GM12891 (cell line): ENCODE results near the gene LIPT2.
A peak's percentile ranks its signal among the peaks of the same experiment; 100 is the strongest.

ENCODE experiments used
- DNase-seq: peaks from one replicate; pipeline ENCODE4 v3.0.0; 2011; ENCODE audit warnings: low spot score; ENCODE audit not compliant: insufficient read length
- FAIRE-seq: peaks from 2 replicates; lab custom pipeline; 2011; peaks lifted over from hg19 to GRCh38; lab: Jason Lieb, UNC
- PAX5 ChIP-seq: IDR thresholded peaks from 2 replicates; pipeline ENCODE4 v1.6.1; 2011; ENCODE audit warnings: low read length, moderate library complexity, mild to moderate bottlenecking; ENCODE audit not compliant: insufficient read depth, severe bottlenecking
- POLR2A ChIP-seq: IDR thresholded peaks from 2 replicates; pipeline ENCODE4 v1.6.1; 2011; ENCODE audit warnings: low read depth, low read length, control low read depth
- POLR2AphosphoS5 ChIP-seq: IDR thresholded peaks from 2 replicates; pipeline ENCODE4 v1.6.1; 2011; ENCODE audit warnings: low read depth, low read length, control low read depth
- POU2F2 ChIP-seq: IDR thresholded peaks from 2 replicates; pipeline ENCODE4 v1.6.1; 2011; ENCODE audit warnings: low read depth, mild to moderate bottlenecking, control low read depth, low read length, moderate library complexity
- SPI1 ChIP-seq: IDR thresholded peaks from 2 replicates; pipeline ENCODE4 v1.6.1; 2011; ENCODE audit warnings: low read depth, low read length, control low read depth
- TAF1 ChIP-seq: IDR thresholded peaks from 2 replicates; pipeline ENCODE4 v1.6.1; 2011; ENCODE audit warnings: low read depth, low read length, control low read depth

The LIPT2 gene

GRCh38 chr11:74480688-74481417 is 12.7 kb downstream of the LIPT2 start:
- no peak for TF ChIP-seq POLR2AphosphoS5
- no peak for TF ChIP-seq TAF1
- FAIRE-seq (no peak), DNase-seq (no peak)

- no peak for FAIRE-seq
- TF ChIP-seq POU2F2 (no peak), SPI1 (no peak), PAX5 (no peak), POLR2AphosphoS5 (no peak), TAF1 (no peak), POLR2A (no peak)
- no peak for DNase-seq
Observed at GRCh38 chr11:74479732-74480123, 13.8 kb downstream of the LIPT2 start.

DNA sequence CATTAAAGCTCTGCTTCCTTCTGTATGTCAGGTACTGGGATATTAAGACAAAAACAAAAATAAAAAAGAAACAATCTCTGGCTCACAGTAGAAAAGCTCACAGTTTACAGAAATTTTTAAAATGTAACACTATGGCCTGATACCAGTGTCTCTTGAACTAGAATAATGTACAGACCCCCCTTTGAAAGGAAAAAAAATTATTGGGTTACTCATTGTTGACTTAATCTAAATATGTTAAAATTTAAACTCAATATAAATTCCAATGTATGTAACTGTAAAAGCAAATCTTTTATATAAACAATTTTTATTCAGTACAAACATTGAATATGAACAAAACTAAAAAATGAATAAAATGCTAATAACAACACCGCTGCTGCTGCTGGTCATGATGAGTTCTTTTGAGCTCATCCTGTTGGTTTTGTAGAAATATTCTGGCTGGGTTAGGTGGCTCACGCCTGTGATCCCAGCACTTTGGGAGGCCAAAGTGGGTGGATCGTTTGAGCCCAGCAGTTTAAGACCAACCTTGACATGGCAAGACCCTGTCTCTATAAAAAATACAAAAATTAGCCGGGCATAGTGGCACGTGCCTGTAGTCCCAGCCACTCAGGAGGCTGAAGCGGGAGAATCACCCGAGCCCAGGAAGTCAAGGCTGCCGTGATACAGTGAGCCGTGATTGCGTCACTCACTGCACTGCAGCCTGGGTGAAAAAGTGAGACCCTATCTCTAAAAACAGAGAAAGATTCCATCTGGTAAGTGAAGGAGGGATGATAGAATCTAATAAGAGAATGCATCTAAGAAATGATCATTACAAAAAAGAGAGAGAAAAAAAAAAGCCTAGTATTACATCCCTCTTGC is 14.4 kb downstream of the LIPT2 start:
- FAIRE-seq (no peak), DNase-seq (no peak)
- no peak for TF ChIP-seq POLR2AphosphoS5
- TF ChIP-seq SPI1, result no peak
- no peak for TF ChIP-seq POLR2A
- TF ChIP-seq TAF1, result no peak
- no peak for TF ChIP-seq PAX5
- TF ChIP-seq POU2F2, result no peak

DNA sequence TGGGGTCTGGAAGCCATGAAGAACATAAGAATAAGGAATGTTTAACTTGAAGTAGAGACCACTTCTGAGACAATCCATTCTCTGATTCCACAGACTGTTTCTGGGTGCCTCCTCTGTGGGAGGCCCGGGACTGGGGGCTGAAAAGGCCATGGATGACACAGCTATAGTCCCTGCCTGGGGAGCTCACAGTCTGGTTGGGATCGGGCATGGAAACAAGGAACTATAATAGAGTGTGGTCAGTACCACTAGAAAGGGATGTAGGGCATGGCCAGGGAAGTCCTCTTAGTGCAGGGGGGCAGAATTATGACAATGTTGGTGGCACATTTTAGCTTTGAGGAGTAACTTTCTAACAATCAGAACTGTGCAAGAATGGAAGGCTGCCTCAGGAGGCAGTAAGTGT is 17.0 kb downstream of the LIPT2 start:
- no peak for FAIRE-seq
- TF ChIP-seq PAX5, result no peak
- no peak for TF ChIP-seq SPI1
- TF ChIP-seq POU2F2, result no peak
- TF ChIP-seq POLR2AphosphoS5, result no peak
- TF ChIP-seq POLR2A, result no peak
- TF ChIP-seq TAF1, result no peak
- no peak for DNase-seq

DNA sequence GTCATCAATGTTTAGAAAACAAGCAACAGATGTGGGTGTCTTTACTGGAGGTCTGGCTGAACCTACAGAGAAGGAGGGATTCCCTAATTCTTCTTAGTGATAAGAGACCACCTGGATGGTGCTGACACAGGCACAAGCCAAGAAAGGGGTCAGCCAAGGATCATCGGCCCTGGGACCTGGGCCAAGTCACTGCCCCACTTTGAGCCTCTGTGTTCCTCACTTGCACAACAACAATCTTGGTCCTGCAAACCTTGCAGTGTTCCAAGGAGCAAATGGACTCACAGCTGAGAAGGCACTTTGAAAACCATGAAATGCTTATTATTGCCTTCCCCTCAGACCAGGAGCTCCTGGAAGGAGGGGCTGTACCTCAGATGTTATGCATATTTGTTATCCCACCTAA is 19.2 kb downstream of the LIPT2 start:
- no peak for TF ChIP-seq POU2F2
- TF ChIP-seq POLR2A, result no peak
- TF ChIP-seq POLR2AphosphoS5, result no peak
- no peak for TF ChIP-seq PAX5
- no peak for TF ChIP-seq SPI1
- no peak for TF ChIP-seq TAF1
- FAIRE-seq (no peak), DNase-seq (no peak)

DNA sequence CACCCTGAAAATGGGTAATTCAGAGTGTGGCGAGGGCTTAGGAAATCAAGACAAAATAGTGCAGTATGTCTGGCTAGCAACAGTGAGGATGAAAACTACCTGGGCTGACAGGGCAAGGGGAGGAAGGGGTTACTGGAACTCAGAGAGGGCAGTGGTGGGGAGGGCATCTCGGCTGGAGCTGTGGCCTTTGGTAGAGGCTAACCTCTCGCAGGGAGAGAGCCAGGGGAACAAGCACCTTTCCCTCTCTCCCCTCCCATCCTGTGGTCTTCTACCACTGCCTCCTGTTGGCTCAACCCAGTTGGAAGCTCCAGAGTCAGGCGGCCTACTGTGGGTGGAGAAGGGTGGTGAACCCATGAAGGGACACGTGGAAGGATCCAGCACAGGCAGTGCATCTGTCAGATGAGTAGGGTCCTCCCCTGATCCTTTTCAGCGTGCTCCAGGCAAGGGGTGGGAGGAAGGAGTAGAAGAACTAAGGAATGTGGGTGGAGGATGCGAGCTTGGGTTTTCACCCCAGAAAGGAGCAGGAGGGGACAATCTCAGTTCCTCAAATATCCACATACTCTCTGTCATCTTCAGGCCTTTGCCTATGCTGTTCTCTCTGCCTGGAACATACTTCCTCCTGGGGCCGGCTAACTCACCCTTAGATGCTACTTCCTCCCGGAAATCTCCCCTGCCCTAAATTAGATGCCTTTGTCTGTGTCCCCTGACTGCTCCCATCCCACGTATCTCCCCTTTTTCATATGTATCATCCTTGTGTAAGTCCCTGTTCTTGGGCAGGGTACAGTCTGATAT is 19.9 kb downstream of the LIPT2 start:
- TF ChIP-seq SPI1 (peak; percentile 41; the same call in 1 of the 2 replicates), PAX5 (no peak)
- no peak for FAIRE-seq
- no peak for DNase-seq

- no peak for FAIRE-seq
- no peak for TF ChIP-seq POLR2AphosphoS5
- no peak for TF ChIP-seq SPI1
- no peak for TF ChIP-seq POU2F2
- TF ChIP-seq PAX5, result no peak
- TF ChIP-seq POLR2A, result no peak
- no peak for TF ChIP-seq TAF1
- no peak for DNase-seq
Observed at GRCh38 chr11:74471668-74472429, 21.7 kb downstream of the LIPT2 start.

GRCh38 chr11:74471037-74471436 is 22.5 kb downstream of the LIPT2 start:
- DNase-seq, result no peak
- no peak for TF ChIP-seq SPI1
- TF ChIP-seq POLR2AphosphoS5, result no peak
- TF ChIP-seq TAF1, result no peak
- TF ChIP-seq POLR2A, result no peak
- TF ChIP-seq POU2F2, result no peak
- TF ChIP-seq PAX5, result no peak
- FAIRE-seq, result no peak

DNA sequence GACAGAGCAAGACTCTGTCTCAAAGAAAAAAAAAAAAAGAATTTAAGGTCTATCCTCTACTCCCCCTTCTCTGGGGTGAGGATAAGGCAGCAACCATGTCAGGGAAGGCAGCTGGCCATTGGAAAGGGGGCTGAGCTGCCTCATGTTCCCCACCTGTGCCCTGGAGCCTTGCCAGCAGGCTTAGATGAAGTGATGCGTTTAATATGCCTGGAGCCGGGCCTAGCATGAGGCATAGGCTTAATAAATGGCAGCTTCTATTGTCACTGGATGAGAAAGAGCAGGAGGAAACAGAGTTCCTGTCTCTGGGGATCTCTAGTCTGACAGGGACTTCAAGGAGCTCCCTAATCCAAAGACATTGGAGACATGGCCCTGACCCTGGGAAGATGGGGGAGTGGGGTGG is 23.0 kb downstream of the LIPT2 start:
- TF ChIP-seq POLR2AphosphoS5 (no peak), SPI1 (no peak), POU2F2 (no peak), POLR2A (no peak)
- no peak for DNase-seq
- FAIRE-seq, result no peak
